ENCODE data around the gene SMAD4. TPM values are rescaled to one million over a fixed set of nuclear protein-coding genes. Genes with fewer than 3 reads are reported as not detected.

Gene SMAD4
- total RNA-seq (2022; extraction: Qiagen RNA extraction): 40.0 to 59.3 TPM (median 58.0 TPM) in 5 replicates

GRCh38 chr18:51029694-51030536 lies at the start of gene SMAD4:
TSS of gene SMAD4 (plus strand) at chr18:51030213. CDS start at chr18:51047047, 16,834 bp downstream.

Other genes with a start within 250 kb of the SMAD4 start
- 0.15 to 0.31 TPM (median 0.18 TPM) in 5 replicates for gene MRO, start 210.2 kb upstream of the SMAD4 start, total RNA-seq (2022; extraction: Qiagen RNA extraction)
- 29.8 to 41.3 TPM (median 32.8 TPM) in 5 replicates for gene ME2, start 151.1 kb upstream of the SMAD4 start, total RNA-seq (2022; extraction: Qiagen RNA extraction)
- gene ELAC1, start 62.2 kb upstream of the SMAD4 start, total RNA-seq (2022; extraction: Qiagen RNA extraction): 4.7 to 5.4 TPM (median 4.9 TPM) in 5 replicates
- gene MEX3C, start 167.5 kb downstream of the SMAD4 start, total RNA-seq (2022; extraction: Qiagen RNA extraction): 15.8 to 22.1 TPM (median 19.4 TPM) in 5 replicates

Data from A549 treated with Hydrocortisone at 1 μM for 4 hours (cell line).